Placental epithelial cell (primary cell): ENCODE measurements around the gene CELF5. TPM values are rescaled to one million over a fixed set of nuclear protein-coding genes. Genes with fewer than 3 reads are reported as not detected.

Experiments used
- total RNA-seq: library from RNA; depleted of rRNA; stranded (reverse); fragments of >200 nt; gene quantifications from 2 replicates; pipeline ENCODE4 v1.2.3, GENCODE V29; 2012

Gene CELF5
- total RNA-seq: not detected in 2 replicates

DNA sequence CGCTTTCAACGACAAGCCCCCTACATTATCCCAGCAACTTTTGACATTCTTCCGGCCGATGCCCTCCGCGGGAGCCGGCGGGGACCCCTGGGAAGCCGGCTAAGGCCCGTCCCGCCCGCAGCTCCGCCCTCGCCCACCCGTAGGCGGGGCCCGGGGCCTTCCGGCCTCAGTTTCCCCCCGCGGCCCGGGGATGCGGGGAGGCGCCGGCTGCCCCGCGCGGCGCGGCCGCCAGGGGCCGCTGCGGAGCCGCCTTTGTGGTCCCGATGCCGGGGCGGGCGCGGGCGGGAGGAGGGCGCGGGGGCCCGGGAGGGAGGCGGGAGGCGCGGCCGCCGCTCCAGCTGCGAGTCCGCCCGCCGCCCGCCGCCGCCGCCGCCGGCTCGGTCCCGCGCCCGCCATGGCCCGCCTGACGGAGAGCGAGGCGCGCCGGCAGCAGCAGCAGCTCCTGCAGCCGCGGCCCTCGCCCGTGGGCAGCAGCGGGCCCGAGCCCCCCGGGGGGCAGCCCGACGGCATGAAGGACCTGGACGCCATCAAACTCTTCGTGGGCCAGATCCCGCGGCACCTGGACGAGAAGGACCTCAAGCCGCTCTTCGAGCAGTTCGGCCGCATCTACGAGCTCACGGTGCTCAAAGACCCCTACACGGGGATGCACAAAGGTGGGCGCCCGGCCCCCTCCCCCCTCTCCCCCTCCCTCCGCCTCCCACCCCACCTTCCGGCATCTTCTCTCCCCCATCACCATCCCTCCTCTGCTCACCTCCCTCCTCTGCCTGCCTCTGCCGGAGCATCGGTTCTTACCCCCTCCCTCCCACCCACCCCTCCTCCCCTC is at the start of gene CELF5:
Gene CELF5, plus strand, starts transcription at position 316 of the 823 bp plus-strand sequence. Its CDS starts 79 bp downstream, at position 395.

DNA sequence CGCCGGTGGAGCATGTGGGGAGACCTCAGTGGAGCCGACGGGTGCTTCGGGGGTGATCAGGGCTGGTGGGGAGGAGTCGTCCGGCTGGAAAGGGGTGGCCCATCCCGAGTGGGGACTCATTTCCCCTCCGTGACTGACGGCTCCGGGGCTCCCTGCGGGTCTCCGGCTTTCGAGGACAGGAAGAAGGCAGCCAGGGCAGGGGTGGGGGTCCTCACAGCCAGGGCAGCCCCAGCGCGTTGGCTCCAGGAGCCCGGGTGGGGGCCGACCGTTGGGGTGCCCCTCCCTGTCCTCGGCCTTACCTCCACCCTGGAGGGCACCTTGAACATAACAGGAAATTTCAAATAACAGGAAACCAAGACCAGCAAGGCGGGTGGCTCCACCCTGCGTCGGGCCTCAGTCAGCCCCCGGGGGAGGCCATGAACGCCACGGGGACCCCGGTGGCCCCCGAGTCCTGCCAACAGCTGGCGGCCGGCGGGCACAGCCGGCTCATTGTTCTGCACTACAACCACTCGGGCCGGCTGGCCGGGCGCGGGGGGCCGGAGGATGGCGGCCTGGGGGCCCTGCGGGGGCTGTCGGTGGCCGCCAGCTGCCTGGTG is 46.0 kb upstream of the CELF5 start, which contains the start of gene S1PR4:
Gene S1PR4, plus strand, starts transcription at position 393 of the 596 bp plus-strand sequence. Its CDS starts 24 bp downstream, at position 417.

DNA sequence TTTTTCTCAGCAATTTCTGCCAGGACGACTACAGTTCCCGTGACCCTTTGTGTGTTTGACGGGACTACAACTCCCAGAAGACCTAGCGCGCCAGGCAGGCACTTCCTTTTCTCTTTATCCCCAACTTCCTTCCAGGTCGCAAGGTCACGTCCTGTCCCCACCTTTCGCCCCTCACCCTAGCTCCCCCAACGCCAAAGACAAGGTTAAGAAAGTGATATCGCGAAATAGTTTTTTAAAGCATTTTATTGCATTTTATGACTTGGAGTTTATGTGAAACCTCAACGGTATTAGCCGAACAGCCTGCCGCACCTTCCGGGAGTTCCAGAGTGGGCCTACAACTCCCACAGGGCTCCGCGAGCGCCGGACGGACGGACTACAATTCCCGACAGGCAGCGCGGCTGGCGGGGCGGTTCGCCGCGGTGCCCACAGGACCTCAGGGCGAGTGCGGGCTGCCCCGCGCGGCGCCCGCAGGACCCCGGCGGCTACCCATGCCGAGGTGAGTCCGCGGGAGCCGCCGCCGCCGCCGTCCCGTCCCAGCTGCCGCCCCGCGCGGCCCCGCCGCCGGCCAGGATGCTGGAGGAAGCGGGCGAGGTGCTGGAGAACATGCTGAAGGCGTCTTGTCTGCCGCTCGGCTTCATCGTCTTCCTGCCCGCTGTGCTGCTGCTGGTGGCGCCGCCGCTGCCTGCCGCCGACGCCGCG is 38.9 kb upstream of the CELF5 start, which contains the start of gene NCLN:
Gene NCLN, plus strand, starts transcription at position 470 of the 699 bp plus-strand sequence. Its CDS starts 101 bp downstream, at position 571.

Other genes with a start within 250 kb of the CELF5 start
- gene TLE6, start 247.1 kb upstream of the CELF5 start, total RNA-seq: not detected in 2 replicates
- gene TLE2, start 195.4 kb upstream of the CELF5 start, total RNA-seq: 0.11 and 3.1 TPM in 2 replicates
- 126 and 178 TPM in 2 replicates for gene TLE5, start 162.2 kb upstream of the CELF5 start, total RNA-seq
- gene GNA11, start 130.3 kb upstream of the CELF5 start, total RNA-seq: 31.0 and 44.0 TPM in 2 replicates
- gene GNA15, start 88.6 kb upstream of the CELF5 start, total RNA-seq: 30.6 and 88.0 TPM in 2 replicates
- gene S1PR4, start 45.9 kb upstream of the CELF5 start, total RNA-seq: 0.11 and 0.39 TPM in 2 replicates
- 17.7 and 74.4 TPM in 2 replicates for gene NCLN, start 38.7 kb upstream of the CELF5 start, total RNA-seq
- gene NFIC, start 141.9 kb downstream of the CELF5 start, total RNA-seq: 15.8 and 16.9 TPM in 2 replicates